ENCODE results near the gene EFHC1. TPM values are rescaled to one million over a fixed set of nuclear protein-coding genes. Genes with fewer than 3 reads are reported as not detected.
A peak's percentile ranks its signal among the peaks of the same experiment; 100 is the strongest.

The EFHC1 gene
- total and polyA plus RNA-seq, 2 of the 13 experiments (the other 11 are each of a cell fraction or from before 2014, with no cell fraction given) = 23.4 to 29.5 TPM

GRCh38 chr6:52494298-52495072 lies 74.3 kb downstream of the EFHC1 start:
- POLR2A ChIA-PET = interaction anchor here (1.8 kb wide), 1 partner anchor 75 kb away, joined by 4 read pairs; no protein-coding TSS in a partner anchor
- TF ChIP-seq DRAP1 (CRISPR knock-in tag; IDR thresholded peaks at IDR 0.05) = no peak
- TF ChIP-seq ZNF572 (CRISPR knock-in tag; IDR thresholded peaks at IDR 0.05) = no peak
- TF ChIP-seq ATAD3A (CRISPR knock-in tag; IDR thresholded peaks at IDR 0.05) = no peak
- TF ChIP-seq, protein P1, sequence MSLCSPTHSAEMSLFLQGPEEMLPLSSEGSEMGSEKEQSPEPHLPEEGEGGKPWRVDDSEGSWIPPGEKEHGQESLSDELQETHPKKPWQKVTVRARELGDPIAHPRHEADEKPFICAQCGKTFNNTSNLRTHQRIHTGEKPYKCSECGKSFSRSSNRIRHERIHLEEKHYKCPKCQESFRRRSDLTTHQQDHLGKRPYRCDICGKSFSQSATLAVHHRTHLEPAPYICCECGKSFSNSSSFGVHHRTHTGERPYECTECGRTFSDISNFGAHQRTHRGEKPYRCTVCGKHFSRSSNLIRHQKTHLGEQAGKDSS (CRISPR knock-in tag; IDR thresholded peaks at IDR 0.05; ENCODE audit: borderline replicate concordance, low read depth) = no peak
- no peak for TF ChIP-seq NFKBIZ (CRISPR knock-in tag; IDR thresholded peaks at IDR 0.05)
- TF ChIP-seq TOPORS (CRISPR knock-in tag; IDR thresholded peaks at IDR 0.05) = 0 out of 2 replicates have a peak, but pooled peaks have one; percentile 62
- no peak for TF ChIP-seq JUN (CRISPR knock-in tag; IDR thresholded peaks at IDR 0.05)
- no peak for TF ChIP-seq HNRNPH1 (optimal IDR thresholded peaks at IDR 0.05; ENCODE audit: low read depth, low read length)
- no peak for TF ChIP-seq NCOA1 (CRISPR knock-in tag; IDR thresholded peaks at IDR 0.05)
- no peak for TF ChIP-seq HCFC1 (IDR thresholded peaks at IDR 0.05; ENCODE audit: low read depth, low read length)
- no peak for TF ChIP-seq ZNF652 (CRISPR knock-in tag; IDR thresholded peaks at IDR 0.05; ENCODE audit: borderline replicate concordance, low read depth)
- no peak for TF ChIP-seq ARNTL (CRISPR knock-in tag; IDR thresholded peaks at IDR 0.05)
- TF ChIP-seq ZNF263 (CRISPR knock-in tag; IDR thresholded peaks at IDR 0.05) = no peak
- no peak for TF ChIP-seq GATAD1 (CRISPR knock-in tag; IDR thresholded peaks at IDR 0.05)
- TF ChIP-seq MIER3 (CRISPR knock-in tag; IDR thresholded peaks at IDR 0.05; ENCODE audit: borderline replicate concordance) = no peak
- TF ChIP-seq ZNF253 (CRISPR knock-in tag; IDR thresholded peaks at IDR 0.05; ENCODE audit: borderline replicate concordance) = no peak
- TF ChIP-seq RCOR2 (CRISPR knock-in tag; IDR thresholded peaks at IDR 0.05) = peak; percentile 81
- no peak for TF ChIP-seq ZFP41 (CRISPR knock-in tag; IDR thresholded peaks at IDR 0.05; ENCODE audit: borderline replicate concordance)
- TF ChIP-seq THAP8 (CRISPR knock-in tag; IDR thresholded peaks at IDR 0.05; ENCODE audit: borderline replicate concordance) = no peak
- TF ChIP-seq CCAR2 (optimal IDR thresholded peaks at IDR 0.05; ENCODE audit: low read depth, low read length) = no peak
- no peak for TF ChIP-seq HBP1 (CRISPR knock-in tag; IDR thresholded peaks at IDR 0.05; ENCODE audit: low read depth)
- TF ChIP-seq ZMYM2 (CRISPR knock-in tag; IDR thresholded peaks at IDR 0.05) = 0 out of 2 replicates have a peak, but pooled peaks have one; percentile 58
- no peak for TF ChIP-seq TSC22D2 (CRISPR knock-in tag; IDR thresholded peaks at IDR 0.05; ENCODE audit: borderline replicate concordance)
- TF ChIP-seq NPAS2 (CRISPR knock-in tag; IDR thresholded peaks at IDR 0.05; ENCODE audit: borderline replicate concordance) = no peak

More at GRCh38 chr6:52494298-52495072, 74.3 kb downstream of the EFHC1 start:
- DNase-seq (ENCODE audit: low spot score) = no peak
- 0 out of 5 replicates have a peak, but pooled peaks cover 0 to 4% of the 10 kb centered on the region in 2 experiments for H3K36me3 ChIP-seq (replicated peaks in 1 of 2; ENCODE audit: control insufficient read depth in 1 of 2, insufficient read depth in 2 of 2, low read length in 2 of 2)
- ATAC-seq = peak; percentile 36
- intact Hi-C loops (cut with micrococcal nuclease; ENCODE audit: unreplicated experiment) = no loop called here
- no peak overlapping the region for H3K4me3 ChIP-seq (replicated peaks in 1 of 3; ENCODE audit: insufficient read depth in 1 of 3, low read depth in 2 of 3, low read length in 3 of 3)
- H3K9me3 ChIP-seq (ENCODE audit: low read length) = no peaks in the 10 kb centered on the region
- no peaks in the 10 kb centered on the region for H4K20me1 ChIP-seq (ENCODE audit: insufficient read depth, low read length)
- H2AFZ ChIP-seq (ENCODE audit: low read length) = no peak overlapping the region
- CTCF ChIA-PET (ENCODE audit: low intra/inter-chr PET ratio, low total read pairs) = no interaction called here
- H3K4me2 ChIP-seq (ENCODE audit: low read depth, low read length) = no peak overlapping the region
- 74% methylated on average over 7 of the region's 7 CpGs for WGBS (ENCODE audit: low lambda C conversion rate)
- BruUV-seq (replicated peaks) = no TSS peak
- peak overlapping the region; percentile 5 for H3K27ac ChIP-seq (ENCODE audit: extremely low read length, insufficient read depth, low read length)
- H3K27me3 ChIP-seq (ENCODE audit: control insufficient read depth in 1 of 2, insufficient read depth in 2 of 2, low read length in 2 of 2) = no peaks in the 10 kb centered on the region
- H3K9ac ChIP-seq (ENCODE audit: insufficient read depth, low read depth, low read length) = no peak overlapping the region
- FAIRE-seq = no peak
- H3K4me1 ChIP-seq (ENCODE audit: insufficient read depth, low read length) = peaks cover 32% of the 10 kb centered on the region
- in situ Hi-C loops (cut with HindIII; ENCODE audit: extremely low pct_ligation_motif_present, low pct_unique_long_range_greater_than_20kb) = no loop called here
- H3K79me2 ChIP-seq (ENCODE audit: insufficient read depth, low read length) = no peaks in the 10 kb centered on the region
